CD4-positive, alpha-beta T cell treated with Interleukin-6 at 100 ng/mL for 8 hours (primary cell): ENCODE data around the gene PHEX.
"Not testable (repeated sequence)": the region's sequence is repeated elsewhere in the genome, so short reads cannot be mapped to it uniquely, and the experiment has no call there.

Experiments used
- DNase-seq: peaks from one replicate; pipeline ENCODE4 v3.0.0-alpha.2; 2020; ENCODE audit warnings: mixed read lengths, low spot score

PHEX gene

DNA sequence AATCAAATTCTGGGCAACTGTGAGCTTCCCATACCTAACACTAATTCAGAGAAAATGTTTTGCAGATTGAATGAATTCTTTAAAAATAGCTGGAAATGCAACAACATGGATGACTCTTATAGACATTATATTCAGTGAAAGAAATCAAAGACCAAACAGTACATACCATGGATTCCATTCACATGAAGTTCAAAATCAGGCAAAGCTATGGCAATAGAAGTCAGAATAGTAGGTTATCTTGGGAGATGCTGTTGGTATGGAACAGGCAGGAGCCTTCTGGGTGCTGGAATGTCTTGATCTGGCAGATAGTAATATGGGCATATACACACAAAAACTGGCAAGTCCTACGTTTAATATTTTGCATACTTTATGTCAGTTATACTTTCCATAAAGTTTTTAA lies 215.0 kb downstream of the PHEX start:
- no peak for DNase-seq

- no peak for DNase-seq
These were observed 216.3 kb downstream of the PHEX start for GRCh38 chrX:22248401-22248800.

DNA sequence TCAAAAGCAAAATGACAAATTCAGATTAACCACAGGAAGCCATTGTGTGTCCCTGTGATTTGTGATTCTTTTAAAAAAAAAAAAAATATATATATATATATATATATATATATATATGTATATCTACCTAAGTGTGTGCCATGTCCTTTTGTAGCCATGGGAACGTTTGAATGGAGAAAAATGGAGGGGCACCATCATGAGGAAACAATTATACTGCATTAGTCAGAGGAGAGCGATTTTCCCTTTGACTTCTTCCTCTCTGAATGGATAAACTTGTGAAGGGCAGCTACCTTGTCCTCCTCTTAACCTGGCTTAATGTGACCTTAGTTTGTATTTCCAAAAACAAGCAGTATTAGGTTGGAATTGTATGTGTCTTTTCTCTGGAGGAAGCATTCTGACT lies 217.2 kb downstream of the PHEX start:
- DNase-seq, result no peak

DNA sequence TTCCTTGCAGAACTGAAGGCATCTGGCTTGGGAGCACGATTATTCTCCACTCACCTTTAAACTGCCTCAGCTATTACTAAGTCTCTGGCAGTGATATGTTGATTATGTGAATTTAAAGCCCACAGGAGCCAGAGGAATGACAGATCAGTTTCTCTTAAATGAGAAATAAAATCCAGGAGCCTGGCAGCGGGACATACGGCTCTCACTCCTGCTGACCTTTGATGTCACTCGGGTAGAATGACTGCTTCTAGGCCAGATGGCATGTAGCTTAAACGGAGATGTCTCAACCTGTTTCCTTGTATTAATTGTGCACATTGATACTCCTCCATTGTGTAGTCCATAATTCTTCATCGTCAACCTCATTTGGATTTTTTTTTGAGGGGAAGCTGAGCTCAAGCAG lies 236.6 kb downstream of the PHEX start:
- no peak for DNase-seq

- no peak for DNase-seq
These were observed 240.5 kb downstream of the PHEX start, which contains the start of gene CBLL2 for GRCh38 chrX:22272613-22273012. Gene CBLL2, plus strand, starts transcription at chrX:22272913. Its CDS starts 79 bp downstream, at chrX:22272992.

DNA sequence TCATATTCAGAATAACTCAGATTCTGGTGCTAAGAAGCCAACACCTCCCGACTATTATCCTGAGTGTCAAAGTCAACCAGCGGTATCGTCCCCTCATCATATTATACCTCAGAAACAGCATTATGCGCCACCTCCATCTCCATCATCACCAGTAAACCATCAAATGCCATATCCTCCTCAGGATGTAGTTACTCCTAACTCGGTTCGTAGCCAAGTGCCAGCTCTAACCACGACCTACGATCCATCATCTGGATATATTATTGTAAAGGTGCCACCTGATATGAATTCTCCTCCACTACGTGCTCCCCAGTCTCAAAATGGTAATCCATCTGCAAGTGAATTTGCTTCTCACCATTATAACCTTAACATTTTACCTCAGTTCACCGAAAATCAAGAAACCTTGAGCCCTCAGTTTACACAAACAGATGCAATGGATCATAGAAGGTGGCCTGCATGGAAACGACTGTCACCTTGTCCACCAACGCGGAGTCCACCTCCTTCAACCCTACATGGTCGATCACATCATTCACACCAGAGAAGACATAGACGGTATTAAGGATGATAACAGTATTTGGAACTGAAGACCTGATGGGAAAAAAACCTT lies 241.7 kb downstream of the PHEX start:
- DNase-seq, result no peak

- no peak for DNase-seq
These were observed 244.7 kb downstream of the PHEX start for GRCh38 chrX:22276781-22277180.

- no peak for DNase-seq
These were observed 246.2 kb downstream of the PHEX start for GRCh38 chrX:22278375-22278774.

DNA sequence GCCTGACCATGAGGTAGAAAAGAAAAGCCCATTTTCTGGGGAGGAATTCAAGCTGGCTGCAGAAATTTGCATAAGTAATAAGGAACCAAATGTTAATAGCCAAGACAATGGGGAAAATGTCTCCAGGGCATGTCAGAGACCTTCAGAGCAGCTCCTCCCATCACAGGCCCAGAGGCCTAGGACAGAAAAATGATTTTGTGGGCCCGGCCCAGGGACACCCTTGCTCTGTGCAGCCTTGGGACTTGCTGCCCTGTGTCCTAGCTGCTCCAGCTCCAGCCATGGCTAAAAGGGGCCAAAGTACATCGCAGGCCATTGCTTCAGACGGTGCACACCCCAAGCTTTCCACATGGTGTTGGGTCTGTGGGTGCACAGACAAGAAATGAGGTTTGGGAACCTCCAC lies 257.1 kb downstream of the PHEX start:
- not testable (repeated sequence) for DNase-seq

- DNase-seq, result no peak
These were observed 264.7 kb downstream of the PHEX start for GRCh38 chrX:22296871-22297270.

GRCh38 chrX:22300130-22300529 lies 268.0 kb downstream of the PHEX start:
- DNase-seq, result no peak
